ENCODE measurements around the gene SLC13A1.
"Not testable (repeated sequence)": the region's sequence is repeated elsewhere in the genome, so short reads cannot be mapped to it uniquely, and the experiment has no call there.

The SLC13A1 gene

DNA sequence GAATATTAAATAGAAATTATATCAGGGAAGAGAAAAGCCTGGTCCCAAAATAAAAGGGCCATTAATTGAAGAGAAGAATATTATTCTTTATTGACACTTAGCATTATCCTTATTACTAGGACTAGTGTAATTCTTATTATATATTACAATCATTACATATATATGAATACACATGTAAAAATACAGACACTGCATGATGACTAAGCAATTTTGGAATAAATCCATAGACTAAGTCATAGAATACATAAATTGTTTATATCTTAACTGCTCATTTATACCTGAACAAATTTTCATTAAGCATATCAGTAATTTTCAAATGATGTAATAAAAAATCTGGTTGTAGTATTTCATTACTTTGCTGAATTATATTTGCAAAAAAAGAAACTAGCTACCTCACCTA lies 29.7 kb upstream of the SLC13A1 start:
- no peak for DNase-seq (ENCODE audit: low spot score)
- TF ChIP-seq, protein P1, sequence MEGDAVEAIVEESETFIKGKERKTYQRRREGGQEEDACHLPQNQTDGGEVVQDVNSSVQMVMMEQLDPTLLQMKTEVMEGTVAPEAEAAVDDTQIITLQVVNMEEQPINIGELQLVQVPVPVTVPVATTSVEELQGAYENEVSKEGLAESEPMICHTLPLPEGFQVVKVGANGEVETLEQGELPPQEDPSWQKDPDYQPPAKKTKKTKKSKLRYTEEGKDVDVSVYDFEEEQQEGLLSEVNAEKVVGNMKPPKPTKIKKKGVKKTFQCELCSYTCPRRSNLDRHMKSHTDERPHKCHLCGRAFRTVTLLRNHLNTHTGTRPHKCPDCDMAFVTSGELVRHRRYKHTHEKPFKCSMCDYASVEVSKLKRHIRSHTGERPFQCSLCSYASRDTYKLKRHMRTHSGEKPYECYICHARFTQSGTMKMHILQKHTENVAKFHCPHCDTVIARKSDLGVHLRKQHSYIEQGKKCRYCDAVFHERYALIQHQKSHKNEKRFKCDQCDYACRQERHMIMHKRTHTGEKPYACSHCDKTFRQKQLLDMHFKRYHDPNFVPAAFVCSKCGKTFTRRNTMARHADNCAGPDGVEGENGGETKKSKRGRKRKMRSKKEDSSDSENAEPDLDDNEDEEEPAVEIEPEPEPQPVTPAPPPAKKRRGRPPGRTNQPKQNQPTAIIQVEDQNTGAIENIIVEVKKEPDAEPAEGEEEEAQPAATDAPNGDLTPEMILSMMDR (IDR thresholded peaks at IDR 0.05; ENCODE audit: extremely low read depth, missing control alignments) = no peak

- not testable (repeated sequence) for DNase-seq (ENCODE audit: low spot score)
These were observed 27.9 kb upstream of the SLC13A1 start for GRCh38 chr7:123227666-123228065.

DNA sequence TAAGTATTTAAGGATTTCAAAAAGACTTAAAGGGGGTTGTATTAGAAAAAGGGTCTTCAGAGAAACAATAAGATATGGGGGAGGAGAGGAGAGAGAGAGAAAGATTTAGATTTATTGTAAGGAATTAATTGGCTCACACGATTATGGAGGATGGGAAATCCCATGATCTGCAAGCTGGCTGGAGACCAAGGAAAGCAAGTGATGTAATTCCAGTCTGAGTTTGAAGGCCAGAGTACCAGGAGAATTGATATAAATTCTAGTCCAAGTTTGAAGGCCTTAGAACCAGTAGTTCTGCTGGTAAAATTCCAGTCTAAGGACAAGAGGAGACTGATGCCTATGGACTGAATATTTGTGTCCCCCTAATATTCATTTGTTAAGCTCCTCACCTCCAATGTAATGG lies 20.6 kb upstream of the SLC13A1 start:
- DNase-seq (ENCODE audit: low spot score) = no peak
- TF ChIP-seq, protein P1 (IDR thresholded peaks at IDR 0.05; ENCODE audit: extremely low read depth, missing control alignments) = no peak

DNA sequence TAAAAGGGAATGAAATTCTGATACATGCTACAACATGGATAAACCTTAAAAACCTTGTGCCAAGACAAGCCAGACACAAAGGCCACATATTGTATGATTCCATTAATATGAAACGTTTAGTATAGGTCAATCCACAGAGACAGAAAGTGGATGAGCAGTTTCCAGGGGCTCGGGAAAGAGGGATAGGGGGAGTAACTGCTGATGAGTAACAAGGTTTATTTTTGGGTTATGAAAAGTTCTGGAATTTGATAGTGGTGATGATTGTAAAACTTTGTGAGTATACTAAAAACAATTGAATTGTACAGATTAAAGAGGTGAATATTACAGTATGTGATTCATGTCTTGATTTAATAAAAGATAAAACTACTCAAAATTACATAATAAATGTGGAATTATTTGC lies 19.1 kb upstream of the SLC13A1 start:
- no peak for DNase-seq (ENCODE audit: low spot score)
- TF ChIP-seq, protein P1 (IDR thresholded peaks at IDR 0.05; ENCODE audit: extremely low read depth, missing control alignments) = no peak

- TF ChIP-seq, protein P1 (IDR thresholded peaks at IDR 0.05; ENCODE audit: extremely low read depth, missing control alignments) = no peak
- no peak for DNase-seq (ENCODE audit: low spot score)
These were observed 17.1 kb upstream of the SLC13A1 start for GRCh38 chr7:123216825-123217224.

DNA sequence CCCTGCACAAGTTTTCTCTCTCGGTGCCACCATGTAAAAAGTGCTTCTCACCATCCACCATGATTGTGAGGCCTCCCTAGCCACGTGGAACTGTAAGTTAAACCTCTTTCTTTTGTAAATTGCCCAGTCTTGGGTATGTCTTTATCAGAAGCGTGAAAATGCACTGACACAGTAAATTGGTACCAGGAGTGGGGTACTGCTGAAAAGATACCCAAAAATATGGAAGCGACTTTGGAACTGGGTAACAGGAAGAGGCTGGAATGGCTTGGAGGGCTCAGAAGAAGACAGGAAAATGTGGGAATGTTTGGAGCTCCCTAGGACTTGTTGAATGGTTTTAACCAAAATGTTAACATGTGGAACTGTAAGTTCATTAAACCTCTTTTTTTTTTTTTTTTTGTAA lies 15.6 kb upstream of the SLC13A1 start:
- TF ChIP-seq, protein P1 (IDR thresholded peaks at IDR 0.05; ENCODE audit: extremely low read depth, missing control alignments) = no peak

GRCh38 chr7:123211545-123211944 lies 11.8 kb upstream of the SLC13A1 start:
- DNase-seq (ENCODE audit: low spot score) = no peak
- TF ChIP-seq, protein P1 (IDR thresholded peaks at IDR 0.05; ENCODE audit: extremely low read depth, missing control alignments) = no peak

More for the DNA sequence above, 15.6 kb upstream of the SLC13A1 start:
- DNase-seq (ENCODE audit: low spot score) = no peak

GRCh38 chr7:123210986-123211385 lies 11.2 kb upstream of the SLC13A1 start:
- no peak for DNase-seq (ENCODE audit: low spot score)
- TF ChIP-seq, protein P1 (IDR thresholded peaks at IDR 0.05; ENCODE audit: extremely low read depth, missing control alignments) = no peak

All from GM20000 (cell line).